Measurements from ENCODE around the gene SETD3. TPM values are rescaled to one million over a fixed set of nuclear protein-coding genes. Genes with fewer than 3 reads are reported as not detected.

SETD3 gene
- total RNA-seq, 5 donors from 2014 or later (not counting 1 experiment from before 2014, with no cell fraction given), result 47.7 to 64.6 (median 52.4) TPM

DNA sequence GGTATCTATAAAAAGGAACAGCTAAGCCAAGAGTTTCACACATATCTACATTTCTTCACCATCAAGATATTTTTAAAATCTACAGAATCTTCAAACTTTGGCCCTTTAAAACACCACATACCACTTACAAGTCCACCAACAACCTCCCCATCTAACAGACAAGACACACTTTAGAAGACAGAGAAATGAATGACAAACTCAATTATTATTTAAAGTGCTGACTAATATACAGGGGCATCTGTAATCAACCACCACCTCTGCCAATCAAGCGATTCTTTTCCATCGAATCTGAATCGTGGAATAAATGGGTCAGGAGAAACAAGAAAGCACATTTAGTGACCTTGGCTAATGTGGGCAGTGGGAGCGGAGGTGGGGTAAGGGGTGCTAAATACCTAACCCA is 7.7 kb downstream of the SETD3 start:
- no peak overlapping the region for H3K27ac Mint-ChIP-seq
- no peak overlapping the region for H3K4me3 ChIP-seq (ENCODE audit: control insufficient read depth in 1 of 2, extremely low read depth in 1 of 2, low read length in 1 of 2)

DNA sequence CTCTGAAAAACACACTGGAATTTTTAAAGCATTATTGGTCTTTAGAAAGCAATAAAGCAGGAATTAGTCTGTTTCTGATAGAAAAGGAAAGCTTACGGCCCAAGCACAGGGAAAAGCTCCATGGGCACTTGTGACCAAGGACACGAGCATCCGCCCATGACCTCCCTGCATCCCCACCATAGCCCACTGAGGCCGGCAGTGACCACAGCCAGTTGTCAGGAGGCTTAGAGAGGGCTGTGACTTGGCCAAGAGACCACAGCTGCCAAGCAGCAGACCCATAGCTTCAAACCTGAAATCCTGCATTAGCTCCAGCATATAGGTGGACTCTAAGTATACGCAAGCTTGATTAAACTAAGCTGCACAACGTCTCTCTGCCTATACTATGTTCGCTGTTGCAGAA is 8.9 kb downstream of the SETD3 start:
- POLR2A ChIA-PET, result no interaction called here
- no peak overlapping the region for H3K27ac Mint-ChIP-seq
- peaks cover 44 to 62% (median 59%) of the 10 kb centered on the region in 3 donors for H3K4me1 Mint-ChIP-seq
- no peak for ATAC-seq (replicated peaks in 1 of 4)
- no peaks in the 10 kb centered on the region for H3K36me3 ChIP-seq (ENCODE audit: control insufficient read depth in 2 of 2, extremely low read depth in 1 of 2, insufficient read depth in 1 of 2, low read length in 1 of 2)
- CTCF ChIA-PET, result no interaction called here
- no peak overlapping the region for H3K27ac ChIP-seq (ENCODE audit: low read length)
- H3K4me3 ChIP-seq (ENCODE audit: control insufficient read depth in 1 of 2, extremely low read depth in 1 of 2, low read length in 1 of 2), result no peak overlapping the region
- no peaks in the 10 kb centered on the region for H3K27me3 ChIP-seq (replicated peaks in 1 of 2; ENCODE audit: control insufficient read depth in 2 of 2, extremely low read depth in 1 of 2, insufficient read depth in 2 of 2, low read length in 1 of 2)
- peaks cover 3% of the 10 kb centered on the region for H3K36me3 Mint-ChIP-seq
- H3K9me3 ChIP-seq, result no peaks in the 10 kb centered on the region
- H3K4me1 ChIP-seq (ENCODE audit: control insufficient read depth in 1 of 2, extremely low read depth in 1 of 2, insufficient read depth in 2 of 2, low read length in 2 of 2), result peaks cover 11 to 15% of the 10 kb centered on the region in 2 experiments
- H3K27me3 Mint-ChIP-seq, result no peaks in the 10 kb centered on the region
- H3K9me3 Mint-ChIP-seq, result no peaks in the 10 kb centered on the region
- DNase-seq, result no peak
- H3K4me3 Mint-ChIP-seq, result no peak overlapping the region
- 96% methylated on average over 5 of the region's 7 CpGs for WGBS (ENCODE audit: insufficient coverage)

More for the DNA sequence above, 7.7 kb downstream of the SETD3 start:
- Mint-ChIP-seq H3K4me3 (no peak overlapping the region), H3K36me3 (peaks cover 3% of the 10 kb centered on the region), H3K27me3 (no peaks in the 10 kb centered on the region), H3K9me3 (no peaks in the 10 kb centered on the region), H3K4me1 (peaks cover 38 to 59% (median 57%) of the 10 kb centered on the region in 3 donors)
- Histone ChIP-seq H3K9me3 (no peaks in the 10 kb centered on the region), H3K36me3 (ENCODE audit: control insufficient read depth in 2 of 2, extremely low read depth in 1 of 2, insufficient read depth in 1 of 2, low read length in 1 of 2) (no peaks in the 10 kb centered on the region), H3K27ac (ENCODE audit: low read length) (no peak overlapping the region), H3K4me1 (ENCODE audit: control insufficient read depth in 1 of 2, extremely low read depth in 1 of 2, insufficient read depth in 2 of 2, low read length in 2 of 2) (peaks cover 8 to 10% of the 10 kb centered on the region in 2 experiments), H3K27me3 (replicated peaks in 1 of 2; ENCODE audit: control insufficient read depth in 2 of 2, extremely low read depth in 1 of 2, insufficient read depth in 2 of 2, low read length in 1 of 2) (no peaks in the 10 kb centered on the region)
- no peak for DNase-seq
- ChIA-PET POLR2A (no interaction called here), CTCF (no interaction called here)
- WGBS (ENCODE audit: insufficient coverage), result no CpG with 5 or more reads among the region's 4 CpGs
- no peak for ATAC-seq (replicated peaks in 1 of 4)

DNA sequence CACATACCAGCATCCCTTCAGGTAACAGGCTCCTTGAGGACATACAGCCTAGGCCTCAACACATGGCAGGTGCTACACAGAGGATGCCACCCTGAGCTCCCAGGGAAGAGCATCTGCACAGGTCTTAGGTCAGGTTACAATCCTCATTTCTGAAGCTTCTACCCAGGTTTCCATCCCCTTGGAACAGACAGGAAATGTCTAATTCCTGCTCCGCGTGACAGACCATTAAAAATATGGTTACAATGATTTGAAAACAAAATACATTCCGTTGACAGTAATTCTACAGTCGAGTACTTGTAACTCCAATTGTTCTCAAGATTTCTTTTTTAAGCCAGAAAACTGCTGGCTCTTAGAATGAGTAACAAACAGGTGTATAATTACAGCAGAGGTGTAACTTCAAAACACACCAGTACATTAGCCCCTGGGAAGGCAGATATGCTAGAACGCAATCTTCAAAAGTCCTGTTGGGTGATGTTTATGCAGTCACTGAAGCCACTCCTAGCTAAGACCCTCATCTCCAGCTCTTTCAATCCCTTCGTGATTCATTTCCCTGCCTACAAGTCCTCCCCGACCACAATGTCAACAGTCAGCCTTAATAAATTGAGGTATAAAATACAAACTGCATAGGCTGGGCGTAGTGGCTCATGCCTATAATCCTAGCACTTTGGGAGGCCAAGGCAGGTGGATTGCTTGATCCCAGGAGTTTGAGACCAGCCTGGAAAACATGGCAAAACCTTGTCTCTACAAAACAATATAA is 11.6 kb downstream of the SETD3 start:
- Mint-ChIP-seq H3K4me1 (peaks cover 44 to 52% (median 51%) of the 10 kb centered on the region in 3 donors), H3K27me3 (no peaks in the 10 kb centered on the region), H3K36me3 (peaks cover 10% of the 10 kb centered on the region), H3K27ac (peak overlapping the region in 1 of 2 donors; percentile 30), H3K9me3 (no peaks in the 10 kb centered on the region), H3K4me3 (no peak overlapping the region)
- WGBS (ENCODE audit: insufficient coverage), result no CpG with 5 or more reads among the region's 8 CpGs
- ChIA-PET CTCF (no interaction called here), POLR2A (no interaction called here)
- H3K4me3 ChIP-seq (ENCODE audit: control insufficient read depth in 1 of 2, extremely low read depth in 1 of 2, low read length in 1 of 2), result no peak overlapping the region
- DNase-seq (no peak), ATAC-seq (replicated peaks in 1 of 4) (no peak)
- peaks cover 1 to 20% of the 10 kb centered on the region in 2 donors for H3K36me3 ChIP-seq (ENCODE audit: control insufficient read depth in 2 of 2, extremely low read depth in 1 of 2, insufficient read depth in 1 of 2, low read length in 1 of 2)
- H3K9me3 ChIP-seq, result no peaks in the 10 kb centered on the region
- no peaks in the 10 kb centered on the region for H3K27me3 ChIP-seq (replicated peaks in 1 of 2; ENCODE audit: control insufficient read depth in 2 of 2, extremely low read depth in 1 of 2, insufficient read depth in 2 of 2, low read length in 1 of 2)
- H3K4me1 ChIP-seq (ENCODE audit: control insufficient read depth in 1 of 2, extremely low read depth in 1 of 2, insufficient read depth in 2 of 2, low read length in 2 of 2), result peaks cover 11 to 15% of the 10 kb centered on the region in 2 experiments
- H3K27ac ChIP-seq (ENCODE audit: low read length), result no peak overlapping the region

DNA sequence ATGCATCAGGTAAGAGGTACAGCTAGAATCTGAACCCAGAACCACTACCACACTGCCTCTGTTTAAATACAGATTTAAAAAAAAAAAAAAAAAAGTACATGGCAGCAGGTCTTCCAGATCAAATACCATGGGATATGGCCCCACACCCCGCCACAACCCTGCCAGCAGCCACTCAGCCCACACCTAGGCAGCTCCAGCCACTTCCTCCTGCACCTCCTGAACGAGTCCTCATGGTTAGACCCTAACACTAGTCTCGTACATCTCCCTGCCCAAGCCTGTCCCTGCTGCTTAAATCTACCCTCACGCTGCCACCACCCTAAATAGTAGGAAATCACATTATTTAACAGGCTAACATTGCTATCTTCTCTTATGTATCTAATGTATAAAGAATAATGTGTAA is 12.6 kb downstream of the SETD3 start:
- Histone ChIP-seq H3K36me3 (ENCODE audit: control insufficient read depth in 2 of 2, extremely low read depth in 1 of 2, insufficient read depth in 1 of 2, low read length in 1 of 2) (peaks cover 3 to 28% of the 10 kb centered on the region in 2 donors), H3K27ac (ENCODE audit: low read length) (no peak overlapping the region), H3K4me3 (ENCODE audit: control insufficient read depth in 1 of 2, extremely low read depth in 1 of 2, low read length in 1 of 2) (no peak overlapping the region), H3K4me1 (ENCODE audit: control insufficient read depth in 1 of 2, extremely low read depth in 1 of 2, insufficient read depth in 2 of 2, low read length in 2 of 2) (peaks cover 11 to 15% of the 10 kb centered on the region in 2 experiments), H3K9me3 (no peaks in the 10 kb centered on the region), H3K27me3 (replicated peaks in 1 of 2; ENCODE audit: control insufficient read depth in 2 of 2, extremely low read depth in 1 of 2, insufficient read depth in 2 of 2, low read length in 1 of 2) (no peaks in the 10 kb centered on the region)
- Mint-ChIP-seq H3K36me3 (peaks cover 19% of the 10 kb centered on the region), H3K4me1 (peaks cover 40 to 49% (median 44%) of the 10 kb centered on the region in 3 donors), H3K9me3 (no peaks in the 10 kb centered on the region), H3K27me3 (no peaks in the 10 kb centered on the region), H3K27ac (peak overlapping the region in 1 of 2 donors; percentile 2), H3K4me3 (no peak overlapping the region)
- DNase-seq (no peak), ATAC-seq (replicated peaks in 1 of 4) (no peak)
- CTCF ChIA-PET, result no interaction called here
- 60% methylated on average over 2 of the region's 4 CpGs for WGBS (ENCODE audit: insufficient coverage)
- POLR2A ChIA-PET, result no interaction called here

DNA sequence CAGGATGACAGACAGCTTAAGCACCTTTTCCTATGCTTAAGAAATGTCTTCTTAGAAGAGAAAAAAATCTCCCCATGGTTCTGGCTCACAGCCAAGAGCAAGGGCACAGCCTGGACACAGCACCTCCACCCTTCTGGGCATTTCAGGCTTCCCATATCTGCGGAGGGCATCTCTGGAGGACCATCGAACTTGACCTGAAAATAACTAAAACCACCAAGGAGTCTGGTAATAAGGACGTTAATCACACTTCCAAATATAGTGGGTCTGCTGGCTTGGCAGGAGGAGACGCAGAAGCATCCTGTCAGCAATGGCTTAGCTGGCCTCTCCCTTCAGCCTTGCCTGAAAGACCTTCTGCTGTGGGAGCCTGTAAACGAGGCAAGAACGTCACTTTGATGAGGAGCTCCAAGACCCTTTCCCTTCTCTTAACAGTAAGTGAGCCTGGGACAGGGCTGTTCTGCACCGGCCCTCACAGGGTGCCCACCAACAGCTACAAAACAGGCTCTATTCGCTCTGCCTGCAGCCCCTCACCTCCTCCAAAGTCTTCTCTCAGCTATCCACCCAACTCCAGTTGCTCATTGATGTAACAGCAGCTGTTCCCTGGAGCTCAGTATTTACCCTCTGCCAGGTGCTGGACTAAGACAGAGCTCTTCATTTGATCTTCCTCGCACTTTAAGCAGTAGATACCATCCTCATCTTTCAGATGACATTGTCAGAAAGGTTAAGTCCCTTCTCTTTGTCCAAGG is 13.2 kb downstream of the SETD3 start:
- WGBS (ENCODE audit: insufficient coverage), result 91% methylated on average over 5 of the region's 9 CpGs
- ChIA-PET CTCF (no interaction called here), POLR2A (no interaction called here)
- Mint-ChIP-seq H3K4me1 (peaks cover 40 to 46% (median 40%) of the 10 kb centered on the region in 3 donors), H3K36me3 (peaks cover 22% of the 10 kb centered on the region), H3K27ac (no peak overlapping the region), H3K4me3 (no peak overlapping the region), H3K27me3 (no peaks in the 10 kb centered on the region), H3K9me3 (no peaks in the 10 kb centered on the region)
- H3K27me3 ChIP-seq (replicated peaks in 1 of 2; ENCODE audit: control insufficient read depth in 2 of 2, extremely low read depth in 1 of 2, insufficient read depth in 2 of 2, low read length in 1 of 2), result no peaks in the 10 kb centered on the region
- DNase-seq (no peak), ATAC-seq (replicated peaks in 1 of 4) (no peak)
- H3K4me3 ChIP-seq (ENCODE audit: control insufficient read depth in 1 of 2, extremely low read depth in 1 of 2, low read length in 1 of 2), result no peak overlapping the region
- no peaks in the 10 kb centered on the region for H3K9me3 ChIP-seq
- no peak overlapping the region for H3K27ac ChIP-seq (ENCODE audit: low read length)
- H3K36me3 ChIP-seq (ENCODE audit: control insufficient read depth in 2 of 2, extremely low read depth in 1 of 2, insufficient read depth in 1 of 2, low read length in 1 of 2), result peaks cover 3 to 34% of the 10 kb centered on the region in 2 donors
- peaks cover 11 to 15% of the 10 kb centered on the region in 2 experiments for H3K4me1 ChIP-seq (ENCODE audit: control insufficient read depth in 1 of 2, extremely low read depth in 1 of 2, insufficient read depth in 2 of 2, low read length in 2 of 2)

DNA sequence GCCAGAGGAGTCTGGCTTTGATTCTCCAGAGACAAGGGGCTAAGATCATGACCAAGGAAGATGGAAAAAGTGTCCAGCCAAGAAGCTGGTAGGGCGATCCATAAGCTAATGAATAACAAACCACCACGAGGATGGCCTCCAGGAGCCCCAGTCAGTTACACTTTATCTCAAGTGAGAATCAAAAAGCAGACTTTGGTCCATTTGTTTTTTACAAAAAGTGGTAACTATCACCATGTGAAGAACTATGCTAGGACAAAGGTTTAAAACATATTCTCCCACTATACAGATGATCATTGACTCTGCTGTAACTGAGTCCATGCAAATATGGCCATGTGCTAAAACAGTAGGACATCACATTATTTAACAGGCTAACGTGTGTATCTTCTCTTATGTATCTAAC is 13.9 kb downstream of the SETD3 start:
- H3K27me3 Mint-ChIP-seq, result no peaks in the 10 kb centered on the region
- no peak overlapping the region for H3K4me3 Mint-ChIP-seq
- DNase-seq (no peak), ATAC-seq (replicated peaks in 1 of 4) (no peak)
- POLR2A ChIA-PET, result no interaction called here
- Histone ChIP-seq H3K27ac (ENCODE audit: low read length) (no peak overlapping the region), H3K4me1 (ENCODE audit: control insufficient read depth in 1 of 2, extremely low read depth in 1 of 2, insufficient read depth in 2 of 2, low read length in 2 of 2) (peaks cover 11 to 15% of the 10 kb centered on the region in 2 experiments), H3K36me3 (ENCODE audit: control insufficient read depth in 2 of 2, extremely low read depth in 1 of 2, insufficient read depth in 1 of 2, low read length in 1 of 2) (peaks cover 6 to 42% of the 10 kb centered on the region in 2 donors), H3K9me3 (no peaks in the 10 kb centered on the region), H3K4me3 (ENCODE audit: control insufficient read depth in 1 of 2, extremely low read depth in 1 of 2, low read length in 1 of 2) (no peak overlapping the region), H3K27me3 (replicated peaks in 1 of 2; ENCODE audit: control insufficient read depth in 2 of 2, extremely low read depth in 1 of 2, insufficient read depth in 2 of 2, low read length in 1 of 2) (no peaks in the 10 kb centered on the region)
- 100% methylated on average over 1 of the region's 3 CpGs for WGBS (ENCODE audit: insufficient coverage)
- H3K9me3 Mint-ChIP-seq, result no peaks in the 10 kb centered on the region
- no peak overlapping the region for H3K27ac Mint-ChIP-seq
- H3K36me3 Mint-ChIP-seq, result peaks cover 30% of the 10 kb centered on the region
- CTCF ChIA-PET, result no interaction called here
- H3K4me1 Mint-ChIP-seq, result peaks cover 40 to 51% (median 41%) of the 10 kb centered on the region in 3 donors
